GM12874 (cell line): ENCODE results near the gene EPHB1.

Source experiments
- TF ChIP-seq, protein P1 (sequence below): IDR thresholded peaks from 2 replicates; pipeline ENCODE4 v1.5.1; 2011; ENCODE audit warnings: low read depth, mild to moderate bottlenecking, control low read depth, low read length, moderate library complexity; ENCODE audit not compliant: insufficient read depth

Gene EPHB1

DNA sequence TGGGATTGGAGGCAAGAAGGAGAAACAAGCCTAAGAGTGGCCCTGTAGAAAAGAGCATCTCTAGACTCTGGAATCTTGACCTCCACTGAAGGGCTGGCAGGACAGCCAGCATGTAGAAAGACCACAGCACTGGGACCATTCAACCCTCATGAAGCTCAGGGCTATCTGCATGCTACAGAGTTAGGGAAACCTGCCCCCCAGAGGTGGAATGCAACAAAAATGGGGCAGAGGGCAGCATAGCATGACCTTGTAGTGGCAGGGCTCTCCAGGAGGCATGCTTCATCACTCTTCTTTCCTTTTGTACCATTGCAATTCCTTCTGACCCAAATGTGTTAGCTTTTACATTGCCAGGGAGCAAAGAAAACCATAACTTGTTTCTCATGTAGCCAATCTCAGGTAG lies 445.4 kb downstream of the EPHB1 start:
- TF ChIP-seq, protein P1, sequence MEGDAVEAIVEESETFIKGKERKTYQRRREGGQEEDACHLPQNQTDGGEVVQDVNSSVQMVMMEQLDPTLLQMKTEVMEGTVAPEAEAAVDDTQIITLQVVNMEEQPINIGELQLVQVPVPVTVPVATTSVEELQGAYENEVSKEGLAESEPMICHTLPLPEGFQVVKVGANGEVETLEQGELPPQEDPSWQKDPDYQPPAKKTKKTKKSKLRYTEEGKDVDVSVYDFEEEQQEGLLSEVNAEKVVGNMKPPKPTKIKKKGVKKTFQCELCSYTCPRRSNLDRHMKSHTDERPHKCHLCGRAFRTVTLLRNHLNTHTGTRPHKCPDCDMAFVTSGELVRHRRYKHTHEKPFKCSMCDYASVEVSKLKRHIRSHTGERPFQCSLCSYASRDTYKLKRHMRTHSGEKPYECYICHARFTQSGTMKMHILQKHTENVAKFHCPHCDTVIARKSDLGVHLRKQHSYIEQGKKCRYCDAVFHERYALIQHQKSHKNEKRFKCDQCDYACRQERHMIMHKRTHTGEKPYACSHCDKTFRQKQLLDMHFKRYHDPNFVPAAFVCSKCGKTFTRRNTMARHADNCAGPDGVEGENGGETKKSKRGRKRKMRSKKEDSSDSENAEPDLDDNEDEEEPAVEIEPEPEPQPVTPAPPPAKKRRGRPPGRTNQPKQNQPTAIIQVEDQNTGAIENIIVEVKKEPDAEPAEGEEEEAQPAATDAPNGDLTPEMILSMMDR = peak; percentile 51

DNA sequence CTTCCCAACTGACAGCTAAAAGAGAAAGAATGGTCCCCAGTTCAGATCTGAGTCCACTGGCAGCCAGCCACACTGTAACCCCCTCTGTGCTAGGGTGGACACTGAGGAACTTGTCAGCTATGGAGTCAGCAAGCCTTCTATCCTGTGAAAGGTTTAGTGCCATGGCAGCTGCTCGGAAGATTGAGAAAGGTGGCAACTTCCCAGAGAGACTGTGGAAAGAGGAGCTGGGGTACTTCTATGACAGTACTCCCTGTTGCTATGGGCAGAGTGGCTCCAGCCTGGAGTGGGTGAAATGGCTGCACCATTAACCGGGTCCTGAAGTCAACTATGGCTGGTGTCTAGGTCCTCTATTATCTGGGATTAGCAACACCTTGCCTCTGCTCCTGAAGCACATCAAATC lies 447.2 kb downstream of the EPHB1 start:
- TF ChIP-seq, protein P1 = no peak

DNA sequence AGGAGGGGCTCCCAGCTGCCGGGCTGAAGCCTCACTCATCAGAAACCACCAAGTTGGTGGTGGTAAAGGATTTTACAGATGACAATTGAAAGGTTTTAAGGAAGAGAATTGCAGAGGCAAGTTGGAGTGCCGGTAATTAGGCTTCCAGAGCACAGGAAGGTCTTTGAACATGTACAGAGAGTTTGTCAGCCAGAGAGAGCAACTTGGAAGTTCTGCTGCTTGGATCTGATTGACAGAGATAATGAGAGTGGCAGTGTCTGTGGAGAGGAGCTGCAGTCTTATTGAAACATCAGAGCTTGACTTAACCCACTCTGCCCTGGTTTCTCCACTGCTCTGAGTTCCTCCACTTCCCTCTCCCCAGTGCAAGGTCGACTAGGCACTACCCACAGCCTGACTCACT lies 448.6 kb downstream of the EPHB1 start:
- TF ChIP-seq, protein P1 = no peak

- TF ChIP-seq, protein P1 = peak; percentile 38; the same call in 1 of the 2 replicates
Observed at GRCh38 chr3:135246027-135246426, 451.0 kb downstream of the EPHB1 start.

DNA sequence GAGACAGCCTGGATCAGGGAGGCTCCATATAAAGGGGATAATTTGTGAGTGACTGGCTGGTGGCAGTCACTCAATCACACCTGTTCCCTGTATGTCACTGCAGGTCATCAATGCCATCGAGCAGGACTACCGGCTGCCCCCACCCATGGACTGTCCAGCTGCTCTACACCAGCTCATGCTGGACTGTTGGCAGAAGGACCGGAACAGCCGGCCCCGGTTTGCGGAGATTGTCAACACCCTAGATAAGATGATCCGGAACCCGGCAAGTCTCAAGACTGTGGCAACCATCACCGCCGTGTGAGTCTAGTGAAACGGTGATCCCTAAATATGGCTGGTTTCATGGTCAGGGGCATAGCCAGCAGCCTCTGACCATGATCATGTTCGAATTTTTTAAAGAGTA lies 453.2 kb downstream of the EPHB1 start:
- TF ChIP-seq, protein P1 = no peak

DNA sequence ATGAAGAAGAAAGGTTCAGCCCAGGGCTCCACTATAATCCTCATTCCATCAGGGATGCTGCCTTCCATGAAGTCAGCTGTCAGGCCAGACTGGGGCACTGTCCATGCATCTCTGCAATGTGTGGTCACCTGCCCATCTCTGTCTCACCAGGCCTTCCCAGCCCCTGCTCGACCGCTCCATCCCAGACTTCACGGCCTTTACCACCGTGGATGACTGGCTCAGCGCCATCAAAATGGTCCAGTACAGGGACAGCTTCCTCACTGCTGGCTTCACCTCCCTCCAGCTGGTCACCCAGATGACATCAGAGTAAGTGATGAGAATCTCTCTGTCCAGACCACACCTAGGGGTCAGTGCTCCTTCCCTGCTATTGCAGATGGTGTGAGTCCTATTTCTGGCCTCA lies 454.1 kb downstream of the EPHB1 start:
- TF ChIP-seq, protein P1 = no peak

- TF ChIP-seq, protein P1 = no peak
Observed at GRCh38 chr3:135258916-135259315, 463.9 kb downstream of the EPHB1 start.

DNA sequence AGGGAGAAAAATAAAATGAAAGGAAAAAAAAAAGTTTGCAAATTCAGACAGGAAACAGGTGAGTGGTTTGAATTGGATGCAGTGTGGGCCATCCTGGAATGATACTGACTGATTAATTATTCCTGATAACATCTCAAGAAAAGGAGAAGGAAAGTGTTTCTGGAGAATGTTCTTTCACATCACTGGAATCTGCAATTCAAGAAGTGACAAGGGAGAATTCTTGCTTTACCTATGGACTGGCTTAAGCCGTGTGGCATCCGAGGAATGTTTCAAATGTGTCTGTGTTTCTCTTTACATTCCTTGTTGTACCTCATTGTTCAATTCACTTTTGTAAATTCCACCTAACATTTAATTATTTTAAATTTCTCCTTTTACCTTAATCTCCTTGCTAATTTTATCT lies 465.0 kb downstream of the EPHB1 start:
- TF ChIP-seq, protein P1 = no peak
